Islet of Langerhans (tissue), 1 donor: ENCODE measurements around the gene TGFBI.

Source experiments
- FAIRE-seq: peaks from one replicate; lab custom pipeline; 2011; peaks lifted over from hg19 to GRCh38; lab: Jason Lieb, UNC

The TGFBI gene

GRCh38 chr5:136047858-136048257, 19.1 kb downstream of the TGFBI start:
- FAIRE-seq = no peak

GRCh38 chr5:136048966-136049365, 20.2 kb downstream of the TGFBI start:
- FAIRE-seq = no peak

- no peak for FAIRE-seq
Measured at GRCh38 chr5:136051486-136052220, 22.9 kb downstream of the TGFBI start.

DNA sequence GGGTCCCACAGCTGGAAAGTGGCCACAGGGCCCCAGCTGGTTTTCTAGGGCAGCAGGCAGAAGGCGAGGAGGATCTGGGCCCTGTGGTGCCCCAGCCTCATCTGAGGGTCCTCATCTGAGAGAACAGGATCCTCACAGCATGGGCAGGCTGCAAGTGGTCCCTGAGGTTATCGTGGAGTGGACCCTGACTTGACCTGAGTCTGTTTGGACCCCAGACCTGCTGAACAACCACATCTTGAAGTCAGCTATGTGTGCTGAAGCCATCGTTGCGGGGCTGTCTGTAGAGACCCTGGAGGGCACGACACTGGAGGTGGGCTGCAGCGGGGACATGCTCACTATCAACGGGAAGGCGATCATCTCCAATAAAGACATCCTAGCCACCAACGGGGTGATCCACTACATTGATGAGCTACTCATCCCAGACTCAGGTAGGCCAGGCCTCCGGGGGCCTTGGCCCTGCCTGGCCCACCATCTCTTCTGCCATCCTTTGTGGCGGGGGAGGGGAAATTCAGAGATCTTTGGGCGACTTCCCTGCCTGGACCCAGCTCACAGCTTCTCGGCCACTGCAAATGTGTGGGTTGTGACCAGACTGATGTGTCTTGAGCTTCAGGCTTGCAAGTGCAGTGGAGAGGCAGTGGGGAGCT, 24.0 kb downstream of the TGFBI start:
- no peak for FAIRE-seq

- no peak for FAIRE-seq
Measured at GRCh38 chr5:136053336-136054141, 24.8 kb downstream of the TGFBI start.

GRCh38 chr5:136054142-136055019, 25.6 kb downstream of the TGFBI start:
- no peak for FAIRE-seq

DNA sequence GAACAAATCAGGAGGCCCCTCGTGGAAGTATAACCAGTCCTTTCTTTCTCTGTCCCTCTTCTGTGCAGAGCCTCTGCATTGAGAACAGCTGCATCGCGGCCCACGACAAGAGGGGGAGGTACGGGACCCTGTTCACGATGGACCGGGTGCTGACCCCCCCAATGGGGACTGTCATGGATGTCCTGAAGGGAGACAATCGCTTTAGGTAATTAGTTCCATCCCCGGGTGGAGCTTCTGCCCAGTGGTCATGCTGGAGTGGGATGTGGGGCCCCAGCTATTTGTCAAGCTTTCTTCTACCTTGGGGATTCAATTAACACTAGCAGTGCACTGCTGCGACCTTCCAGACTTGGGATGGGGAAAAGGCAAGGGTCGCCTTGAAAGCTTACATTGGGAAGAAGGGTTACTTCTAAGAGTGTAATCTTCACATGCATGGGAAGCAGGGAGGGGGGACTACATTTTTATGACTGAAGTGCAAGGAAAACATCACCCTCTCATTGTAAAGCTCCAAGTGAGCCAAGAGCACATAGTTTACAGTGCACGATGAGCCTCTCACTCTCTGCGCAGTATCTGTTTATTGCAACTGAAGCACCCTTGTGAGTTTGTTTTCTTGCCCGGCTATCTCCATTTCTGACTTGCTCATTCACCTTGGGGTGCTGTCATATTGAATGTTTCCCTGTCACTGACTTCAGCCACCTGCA, 27.0 kb downstream of the TGFBI start:
- no peak for FAIRE-seq

DNA sequence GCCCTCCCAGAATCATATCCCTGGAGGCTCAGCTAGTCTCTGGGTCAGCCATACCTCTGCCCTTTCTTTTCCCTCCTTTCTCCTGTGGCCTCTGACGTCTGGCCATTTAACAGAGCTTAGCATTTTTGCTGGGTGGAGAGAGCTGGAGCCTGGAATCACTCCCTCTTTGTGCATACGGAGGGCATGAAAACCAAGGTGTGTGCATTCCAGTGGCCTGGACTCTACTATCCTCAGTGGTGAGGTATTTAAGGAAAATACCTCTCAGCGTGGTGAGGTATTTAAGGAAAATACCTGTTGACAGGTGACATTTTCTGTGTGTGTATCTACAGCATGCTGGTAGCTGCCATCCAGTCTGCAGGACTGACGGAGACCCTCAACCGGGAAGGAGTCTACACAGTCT, 27.5 kb downstream of the TGFBI start:
- FAIRE-seq = no peak

- no peak for FAIRE-seq
Measured at GRCh38 chr5:136056771-136057335, 28.1 kb downstream of the TGFBI start.

- FAIRE-seq = no peak
Measured at GRCh38 chr5:136057401-136058038, 28.7 kb downstream of the TGFBI start.

- no peak for FAIRE-seq
Measured at GRCh38 chr5:136058039-136058971, 29.5 kb downstream of the TGFBI start.

GRCh38 chr5:136058972-136059354, 30.2 kb downstream of the TGFBI start:
- no peak for FAIRE-seq

DNA sequence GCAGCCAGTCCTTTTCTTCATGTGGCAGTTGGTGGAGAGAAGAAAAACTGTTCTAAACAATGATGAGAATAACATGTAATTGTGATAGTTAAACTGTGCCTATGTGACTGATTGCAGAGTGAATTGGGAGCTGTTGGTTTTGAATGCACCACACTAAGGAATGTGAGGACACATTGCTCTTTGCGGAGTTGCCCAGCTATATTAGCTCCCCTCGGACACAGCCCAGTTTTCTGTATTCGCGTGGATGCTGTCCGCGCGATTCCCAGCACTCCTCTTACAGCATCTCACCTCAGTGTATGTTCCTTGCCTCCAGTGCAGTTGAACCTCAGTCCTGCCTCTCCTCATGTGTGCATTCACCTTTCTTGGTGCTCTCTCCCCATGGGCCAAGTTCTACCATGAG, 32.2 kb downstream of the TGFBI start:
- FAIRE-seq = no peak

- no peak for FAIRE-seq
Measured at GRCh38 chr5:136061630-136062365, 33.0 kb downstream of the TGFBI start.

DNA sequence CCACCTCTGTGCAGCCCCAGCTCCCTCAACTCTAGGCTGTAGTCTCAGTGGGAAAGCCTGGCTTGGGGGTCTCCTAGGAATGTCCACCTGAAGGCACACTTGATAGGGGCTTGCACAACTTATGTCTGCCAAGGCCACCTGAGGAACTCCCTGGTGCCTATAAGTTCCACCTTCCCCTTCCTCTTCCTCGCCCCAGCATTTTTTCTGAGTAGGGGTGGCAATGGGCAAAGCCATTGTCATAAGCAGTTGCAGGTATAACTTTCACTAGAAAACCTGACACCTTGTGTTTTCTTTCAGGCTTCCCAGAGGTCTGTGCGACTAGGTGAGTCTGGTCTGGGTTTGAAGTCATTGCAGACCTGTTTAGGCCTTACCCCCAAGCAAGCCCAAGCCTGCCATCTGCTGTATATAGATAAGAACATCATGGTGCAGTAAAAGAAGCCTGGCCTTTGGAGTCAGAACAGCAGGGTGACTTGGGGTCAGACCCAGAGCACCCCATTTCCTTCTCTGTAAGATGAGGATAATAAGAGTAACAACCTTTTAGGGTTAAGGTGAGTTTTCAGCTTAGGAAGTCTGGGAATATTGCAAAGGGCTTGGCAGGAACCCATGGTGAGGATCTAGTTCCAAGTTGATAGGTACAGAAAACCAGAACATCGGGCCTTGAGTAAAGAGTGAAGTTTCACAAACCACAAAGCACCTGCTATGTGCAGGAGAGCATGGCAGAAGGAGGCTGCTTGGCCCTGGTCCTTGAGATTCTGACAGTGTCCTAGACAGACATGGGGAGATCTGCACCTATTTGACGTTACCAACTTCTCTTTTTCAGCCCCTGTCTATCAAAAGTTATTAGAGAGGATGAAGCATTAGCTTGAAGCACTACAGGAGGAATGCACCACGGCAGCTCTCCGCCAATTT, 33.8 kb downstream of the TGFBI start:
- no peak for FAIRE-seq

DNA sequence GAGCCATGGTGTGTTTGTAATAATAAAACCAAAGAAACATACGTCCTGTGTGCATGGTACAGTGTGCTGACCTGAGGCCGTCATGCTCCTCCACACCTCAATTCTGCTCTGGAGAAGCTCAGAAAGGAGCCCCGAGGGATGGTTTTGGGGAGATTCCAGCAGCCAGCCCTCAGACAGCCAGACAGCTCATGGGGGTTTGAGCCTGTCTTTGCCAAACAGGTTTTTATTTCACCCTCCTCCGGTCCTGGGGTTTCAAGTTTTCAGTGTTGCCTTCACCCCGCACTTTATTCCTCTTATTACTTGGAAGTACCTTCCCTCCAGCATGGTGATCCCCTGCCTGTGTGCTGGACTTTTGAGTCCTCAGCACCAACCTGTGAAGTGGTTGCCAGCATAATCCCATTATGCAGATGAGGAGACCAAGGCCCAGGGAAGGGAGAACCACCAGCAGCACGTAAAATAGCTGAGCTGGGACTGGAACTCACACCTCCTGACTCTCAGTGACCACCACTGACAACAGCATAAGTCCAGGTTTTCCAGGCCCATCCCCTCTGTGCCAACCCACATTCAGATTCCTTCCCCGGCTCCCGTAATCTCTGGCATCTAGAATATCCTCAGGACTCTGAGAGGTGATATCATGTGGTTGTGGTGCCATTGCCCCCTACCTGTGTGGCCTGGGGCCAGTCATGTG, 35.1 kb downstream of the TGFBI start:
- no peak for FAIRE-seq

DNA sequence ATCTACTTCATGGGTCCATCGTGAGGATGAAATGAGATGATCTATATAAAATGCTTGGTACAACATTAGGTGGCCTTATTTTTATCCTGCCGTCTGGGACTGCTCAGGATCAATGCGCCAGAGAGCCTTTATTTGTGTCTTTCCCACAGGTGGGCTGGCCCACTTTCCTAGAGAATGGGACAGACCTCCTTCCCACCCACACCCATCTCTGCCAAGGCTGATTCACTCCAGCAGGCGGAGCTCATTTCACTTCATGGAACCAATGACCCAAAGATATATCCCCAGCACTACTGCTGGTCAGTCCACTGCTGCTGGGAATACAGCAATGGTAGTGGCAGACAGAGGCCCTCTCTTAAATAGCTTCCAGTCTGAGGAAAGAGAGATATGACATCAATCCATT, 35.7 kb downstream of the TGFBI start:
- no peak for FAIRE-seq
